Hepatic stellate cell (primary cell): ENCODE results near the gene C2orf66.
A peak's percentile ranks its signal among the peaks of the same experiment; 100 is the strongest.

Experiments
- DNase-seq: peaks from one replicate; pipeline ENCODE4 v3.0.0; 2011; ENCODE audit warnings: low spot score

Gene C2orf66

GRCh38 chr2:196809260-196809659, at the start of gene C2orf66:
Gene C2orf66, minus strand, starts transcription at chr2:196809355. Its CDS starts 19 bp downstream, at chr2:196809336.
- no peak for DNase-seq

GRCh38 chr2:196854629-196855028, 45.5 kb upstream of the C2orf66 start:
- no peak for DNase-seq

- no peak for DNase-seq
Measured at GRCh38 chr2:196853301-196854087, 44.3 kb upstream of the C2orf66 start.

GRCh38 chr2:196851088-196851487, 41.9 kb upstream of the C2orf66 start:
- no peak for DNase-seq

GRCh38 chr2:196849895-196850294, 40.7 kb upstream of the C2orf66 start:
- peak; percentile 7 for DNase-seq

GRCh38 chr2:196846295-196846694, 37.1 kb upstream of the C2orf66 start:
- no peak for DNase-seq

GRCh38 chr2:196845371-196845770, 36.2 kb upstream of the C2orf66 start:
- no peak for DNase-seq

GRCh38 chr2:196840171-196840570, 31.0 kb upstream of the C2orf66 start:
- DNase-seq, result no peak

- DNase-seq, result no peak
Measured at GRCh38 chr2:196839574-196839973, 30.4 kb upstream of the C2orf66 start.

GRCh38 chr2:196836440-196836839, 27.3 kb upstream of the C2orf66 start:
- DNase-seq, result no peak

- DNase-seq, result no peak
Measured at GRCh38 chr2:196830701-196831100, 21.5 kb upstream of the C2orf66 start.

- no peak for DNase-seq
Measured at GRCh38 chr2:196827356-196827755, 18.2 kb upstream of the C2orf66 start.

GRCh38 chr2:196823750-196824522, 14.8 kb upstream of the C2orf66 start:
- DNase-seq, result peak; percentile 56

GRCh38 chr2:196821195-196821594, 12.0 kb upstream of the C2orf66 start:
- DNase-seq, result no peak

- DNase-seq, result no peak
Measured at GRCh38 chr2:196808083-196808665, 981 bp downstream of the C2orf66 start.

- DNase-seq, result no peak
Measured at GRCh38 chr2:196804381-196804780, 4.8 kb downstream of the C2orf66 start.

- no peak for DNase-seq
Measured at GRCh38 chr2:196802401-196802800, 6.8 kb downstream of the C2orf66 start.

- no peak for DNase-seq
Measured at GRCh38 chr2:196801674-196802261, 7.4 kb downstream of the C2orf66 start.

GRCh38 chr2:196798980-196799379, 10.2 kb downstream of the C2orf66 start:
- no peak for DNase-seq

- no peak for DNase-seq
Measured at GRCh38 chr2:196792865-196793264, 16.3 kb downstream of the C2orf66 start.

- DNase-seq, result no peak
Measured at GRCh38 chr2:196783431-196784094, 25.6 kb downstream of the C2orf66 start.

GRCh38 chr2:196767101-196767500, 42.1 kb downstream of the C2orf66 start:
- no peak for DNase-seq
